NCI-H226 (cell line): ENCODE results near the gene PARP1.
A peak's percentile ranks its signal among the peaks of the same experiment; 100 is the strongest.
"Not testable (repeated sequence)": the region's sequence is repeated elsewhere in the genome, so short reads cannot be mapped to it uniquely, and the experiment has no call there.

Source experiments
- DNase-seq: peaks from one replicate; pipeline ENCODE4 v3.0.0-alpha.2; 2015

Gene PARP1

GRCh38 chr1:226407497-226408284, at the start of gene PARP1:
TSS of gene PARP1 (minus strand) at chr1:226408093. CDS start at chr1:226407929, 164 bp downstream.
- DNase-seq = peak; percentile 39

- DNase-seq = no peak
Measured at GRCh38 chr1:226457307-226457712, 49.4 kb upstream of the PARP1 start.

- no peak for DNase-seq
Measured at GRCh38 chr1:226455843-226456242, 48.0 kb upstream of the PARP1 start.

GRCh38 chr1:226454349-226454748, 46.5 kb upstream of the PARP1 start:
- no peak for DNase-seq

- no peak for DNase-seq
Measured at GRCh38 chr1:226453015-226453704, 45.3 kb upstream of the PARP1 start.

- DNase-seq = no peak
Measured at GRCh38 chr1:226450688-226451087, 42.8 kb upstream of the PARP1 start.

GRCh38 chr1:226449823-226450222, 41.9 kb upstream of the PARP1 start:
- DNase-seq = no peak

GRCh38 chr1:226447932-226448665, 40.2 kb upstream of the PARP1 start:
- DNase-seq = no peak

- DNase-seq = no peak
Measured at GRCh38 chr1:226446094-226446493, 38.2 kb upstream of the PARP1 start.

GRCh38 chr1:226444901-226445300, 37.0 kb upstream of the PARP1 start:
- DNase-seq = no peak

- DNase-seq = peak; percentile 41
Measured at GRCh38 chr1:226443439-226443838, 35.5 kb upstream of the PARP1 start.

GRCh38 chr1:226443033-226443432, 35.1 kb upstream of the PARP1 start:
- DNase-seq = no peak

- DNase-seq = no peak
Measured at GRCh38 chr1:226441629-226442028, 33.7 kb upstream of the PARP1 start.

- DNase-seq = no peak
Measured at GRCh38 chr1:226440512-226440911, 32.6 kb upstream of the PARP1 start.

GRCh38 chr1:226438007-226438406, 30.1 kb upstream of the PARP1 start:
- DNase-seq = peak; percentile 5

- no peak for DNase-seq
Measured at GRCh38 chr1:226436855-226437491, 29.1 kb upstream of the PARP1 start.

GRCh38 chr1:226436472-226436854, 28.6 kb upstream of the PARP1 start:
- DNase-seq = no peak

GRCh38 chr1:226433341-226433720, 25.4 kb upstream of the PARP1 start:
- no peak for DNase-seq

GRCh38 chr1:226432586-226433340, 24.9 kb upstream of the PARP1 start:
- no peak for DNase-seq

- not testable (repeated sequence) for DNase-seq
Measured at GRCh38 chr1:226431898-226432297, 24.0 kb upstream of the PARP1 start.

- DNase-seq = no peak
Measured at GRCh38 chr1:226429858-226430715, 22.2 kb upstream of the PARP1 start.
